Testis (tissue), 3 donors: Measurements from ENCODE around the gene EPB41L1. TPM values are rescaled to one million over a fixed set of nuclear protein-coding genes. Genes with fewer than 3 reads are reported as not detected.

Experiments
- DNase-seq: peaks from one replicate; pipeline ENCODE4 v3.0.0-alpha.2; 2019
- H3K27ac ChIP-seq, 2 donors: fragments of 200-600 bp; sonication (generic); one replicate each; pipeline ENCODE4 v1.5.1; 2019
- H3K27me3 ChIP-seq: fragments of 200-600 bp; sonication (generic); one replicate; pipeline ENCODE4 v1.5.1; 2019
- H3K36me3 ChIP-seq: fragments of 200-600 bp; sonication (generic); one replicate; pipeline ENCODE4 v1.5.1; 2017; ENCODE audit warnings: low read depth; ENCODE audit errors: missing control alignments
- H3K4me1 ChIP-seq: fragments of 200-600 bp; sonication (generic); one replicate; pipeline ENCODE4 v1.5.1; 2019
- H3K4me3 ChIP-seq, 2 donors: fragments of 200-600 bp; sonication (generic); one replicate each; pipeline ENCODE4 v1.5.1; 2017 to 2019
- H3K9me3 ChIP-seq: fragments of 200-600 bp; sonication (generic); one replicate; pipeline ENCODE4 v1.5.1; 2017
- POLR2A ChIP-seq: fragments of 450-650 bp; IDR thresholded peaks from one replicate; pipeline ENCODE4 v1.6.1; 2017; ENCODE audit warnings: antibody characterized with exemption, mild to moderate bottlenecking, moderate library complexity
- WGBS, 2 donors: methylation state at CpG; one replicate each; pipeline ENCODE4 v1.1.5; 2018; 5-methylcytosine and 5-hydroxymethylcytosine counted together
- intact Hi-C: fragments of 100-400 bp; cut with DNase I; formaldehyde crosslinking; loops from one replicate; pipeline ENCODE4 v1.15.1; 2023; ENCODE audit warnings: low total_unique reads
- polyA plus RNA-seq: library from polyadenylated mRNA; stranded (reverse); fragments of 350-450 nt; fragmentation: Illumina TruSeq; extraction: RNeasy Lipid Tissue Mini Kit (QIAGEN cat#74804); gene quantifications from one replicate; pipeline ENCODE4 v1.2.3, GENCODE V29; 2014; ENCODE audit warnings: low read depth, low replicate concordance; ENCODE audit not compliant: insufficient read depth
- total RNA-seq, 2 donors: library from RNA; depleted of rRNA; stranded (reverse); fragments of >200 nt; gene quantifications; one replicate each; pipeline ENCODE4 v1.2.3, GENCODE V29; 2016
- TF ChIP-seq, protein P1 (sequence below), 3 experiments: fragments of 450-650 bp in 2 of 3; fragments of 200-600 bp in 1 of 3; sonication (generic) in 1 of 3; IDR thresholded peaks; one replicate each; pipeline ENCODE4 v1.5.1; 2016 to 2019; ENCODE audit warnings: antibody characterized with exemption in 3 of 3, mild to moderate bottlenecking in 2 of 3, moderate library complexity in 1 of 3

The EPB41L1 gene
- total and polyA plus RNA-seq, 3 donors from 2014 or later: 49.8 to 65.3 (median 63.7) TPM

DNA sequence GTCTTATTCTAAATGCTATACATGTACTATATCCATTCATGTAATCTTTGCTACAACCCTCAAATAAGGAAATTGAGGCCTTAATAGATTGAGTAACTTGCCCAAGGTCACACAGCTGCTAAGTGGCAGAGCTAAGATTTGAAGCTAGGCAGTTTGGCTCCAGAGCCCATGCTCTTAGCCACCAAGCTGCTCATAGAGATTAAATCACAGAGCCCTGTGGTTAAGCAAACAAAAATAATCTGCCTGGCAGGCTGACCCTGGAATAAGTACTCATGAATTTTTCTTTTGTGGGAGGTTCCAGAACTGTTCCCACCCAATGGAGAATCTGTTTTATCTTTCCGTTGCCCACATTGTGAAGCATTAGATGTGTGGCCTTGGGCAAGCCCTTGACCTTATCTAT is 89.2 kb downstream of the EPB41L1 start:
- Histone ChIP-seq H3K4me3 (no peak overlapping the region), H3K36me3 (no peaks in the 10 kb centered on the region), H3K27me3 (no peaks in the 10 kb centered on the region), H3K4me1 (peaks cover 4% of the 10 kb centered on the region), H3K27ac (no peak overlapping the region), H3K9me3 (no peaks in the 10 kb centered on the region)
- no peak for DNase-seq
- TF ChIP-seq POLR2A: no peak
- TF ChIP-seq, protein P1, sequence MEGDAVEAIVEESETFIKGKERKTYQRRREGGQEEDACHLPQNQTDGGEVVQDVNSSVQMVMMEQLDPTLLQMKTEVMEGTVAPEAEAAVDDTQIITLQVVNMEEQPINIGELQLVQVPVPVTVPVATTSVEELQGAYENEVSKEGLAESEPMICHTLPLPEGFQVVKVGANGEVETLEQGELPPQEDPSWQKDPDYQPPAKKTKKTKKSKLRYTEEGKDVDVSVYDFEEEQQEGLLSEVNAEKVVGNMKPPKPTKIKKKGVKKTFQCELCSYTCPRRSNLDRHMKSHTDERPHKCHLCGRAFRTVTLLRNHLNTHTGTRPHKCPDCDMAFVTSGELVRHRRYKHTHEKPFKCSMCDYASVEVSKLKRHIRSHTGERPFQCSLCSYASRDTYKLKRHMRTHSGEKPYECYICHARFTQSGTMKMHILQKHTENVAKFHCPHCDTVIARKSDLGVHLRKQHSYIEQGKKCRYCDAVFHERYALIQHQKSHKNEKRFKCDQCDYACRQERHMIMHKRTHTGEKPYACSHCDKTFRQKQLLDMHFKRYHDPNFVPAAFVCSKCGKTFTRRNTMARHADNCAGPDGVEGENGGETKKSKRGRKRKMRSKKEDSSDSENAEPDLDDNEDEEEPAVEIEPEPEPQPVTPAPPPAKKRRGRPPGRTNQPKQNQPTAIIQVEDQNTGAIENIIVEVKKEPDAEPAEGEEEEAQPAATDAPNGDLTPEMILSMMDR (IDR thresholded peaks at IDR 0.05): no peak
- intact Hi-C loops: no loop called here
- 38 to 79% methylated on average over 1 of the region's 1 CpG for WGBS, 2 donors

DNA sequence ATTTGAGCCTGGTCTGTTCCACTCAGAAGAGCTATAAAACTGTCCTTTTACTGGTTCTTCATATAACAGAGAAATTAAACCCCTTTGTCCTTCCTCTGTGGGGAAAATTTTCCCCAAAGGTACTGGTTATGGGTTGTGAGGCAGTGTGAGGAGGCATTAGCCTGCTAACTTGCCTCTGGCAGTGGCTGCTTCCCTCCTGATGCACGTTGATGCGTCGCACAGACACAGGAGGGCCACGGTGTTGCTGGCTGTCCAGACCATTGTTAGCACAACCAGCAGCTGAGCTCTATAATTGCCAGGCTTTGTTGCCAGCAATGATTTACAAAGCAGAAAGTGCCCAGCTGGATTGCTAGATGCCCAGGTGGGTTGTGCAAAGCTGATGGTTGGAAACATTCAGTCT is 91.9 kb downstream of the EPB41L1 start:
- TF ChIP-seq, protein P1 (IDR thresholded peaks at IDR 0.05): no peak
- no peak for TF ChIP-seq POLR2A
- Histone ChIP-seq H3K9me3 (no peaks in the 10 kb centered on the region), H3K27ac (no peak overlapping the region), H3K27me3 (no peaks in the 10 kb centered on the region), H3K4me3 (no peak overlapping the region), H3K36me3 (no peaks in the 10 kb centered on the region), H3K4me1 (peaks cover 4% of the 10 kb centered on the region)
- intact Hi-C loops: no loop called here
- 86 to 89% methylated on average over 4 of the region's 4 CpGs for WGBS, 2 donors
- no peak for DNase-seq

- Histone ChIP-seq H3K4me3 (no peak overlapping the region), H3K27ac (no peak overlapping the region), H3K4me1 (peaks cover under 1% of the 10 kb centered on the region), H3K27me3 (no peaks in the 10 kb centered on the region), H3K9me3 (no peaks in the 10 kb centered on the region), H3K36me3 (no peaks in the 10 kb centered on the region)
- intact Hi-C loops: no loop called here
- no peak for DNase-seq
- no peak for TF ChIP-seq POLR2A
- TF ChIP-seq, protein P1 (IDR thresholded peaks at IDR 0.05): no peak
- 80 to 90% methylated on average over 4 of the region's 4 CpGs for WGBS, 2 donors
Measured at GRCh38 chr20:36248836-36249235, 94.3 kb downstream of the EPB41L1 start.

GRCh38 chr20:36249450-36249849 is 94.9 kb downstream of the EPB41L1 start:
- Histone ChIP-seq H3K36me3 (no peaks in the 10 kb centered on the region), H3K4me1 (no peaks in the 10 kb centered on the region), H3K27ac (no peak overlapping the region), H3K27me3 (no peaks in the 10 kb centered on the region), H3K9me3 (no peaks in the 10 kb centered on the region), H3K4me3 (no peak overlapping the region)
- intact Hi-C loops: no loop called here
- TF ChIP-seq, protein P1 (IDR thresholded peaks at IDR 0.05): no peak
- TF ChIP-seq POLR2A: no peak
- no peak for DNase-seq
- WGBS, 2 donors: 63 to 79% methylated on average over 3 of the region's 3 CpGs

GRCh38 chr20:36251426-36251825 is 96.9 kb downstream of the EPB41L1 start:
- TF ChIP-seq, protein P1 (IDR thresholded peaks at IDR 0.05): no peak
- no peak for TF ChIP-seq POLR2A
- no peak for DNase-seq
- Histone ChIP-seq H3K36me3 (no peaks in the 10 kb centered on the region), H3K9me3 (no peaks in the 10 kb centered on the region), H3K4me1 (no peaks in the 10 kb centered on the region), H3K4me3 (no peak overlapping the region), H3K27me3 (no peaks in the 10 kb centered on the region), H3K27ac (no peak overlapping the region)
- WGBS, 2 donors: 93 to 96% methylated on average over 5 of the region's 5 CpGs
- intact Hi-C loops: no loop called here
